C4-2B (cell line): ENCODE measurements around the gene RHO.

ENCODE experiments used
- ZFX ChIP-seq: fragments of 450-650 bp; IDR thresholded peaks from 2 replicates; pipeline ENCODE4 v1.6.1; 2017
- TF ChIP-seq, protein P1 (sequence below): fragments of 450-650 bp; conservative IDR thresholded peaks from 2 replicates; pipeline ENCODE4 v1.5.1; 2017; ENCODE audit warnings: mild to moderate bottlenecking

DNA sequence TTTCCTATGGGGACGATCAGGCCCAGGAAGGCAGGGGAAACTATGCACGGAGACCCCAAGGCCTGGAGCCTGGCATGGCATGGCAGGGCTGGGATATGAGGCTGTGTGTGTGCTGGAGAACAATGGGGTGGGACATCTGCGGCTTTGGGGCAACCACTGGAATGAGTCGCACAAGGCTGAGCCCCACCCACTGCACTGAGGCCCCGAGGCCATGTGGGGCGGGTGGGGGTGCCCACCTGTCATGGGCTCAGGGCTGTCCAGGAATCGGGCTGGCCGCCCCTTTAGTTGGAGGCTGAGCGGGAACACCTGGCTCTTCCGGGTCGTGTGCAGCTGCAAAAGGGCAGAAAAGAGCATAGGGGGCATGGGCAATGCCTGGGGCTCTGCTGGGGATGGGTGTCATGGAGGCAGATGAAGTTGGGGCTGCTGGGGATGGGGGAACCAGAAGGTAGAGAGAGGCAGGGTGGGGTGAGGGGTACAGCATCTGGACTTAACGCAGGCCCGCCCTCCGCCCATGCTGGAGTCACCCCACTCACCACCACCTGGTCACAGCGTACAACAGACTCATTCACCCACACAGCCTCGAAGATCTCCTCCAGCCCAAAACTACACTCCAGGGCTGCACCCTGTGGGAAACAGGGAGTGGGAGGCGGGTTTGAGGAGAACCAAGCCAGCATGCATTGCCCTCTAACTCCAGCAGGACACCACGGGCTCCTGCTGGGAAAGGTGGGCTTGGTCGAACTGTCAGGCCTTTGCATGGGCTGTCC, 47.0 kb downstream of the RHO start:
- TF ChIP-seq, protein P1, sequence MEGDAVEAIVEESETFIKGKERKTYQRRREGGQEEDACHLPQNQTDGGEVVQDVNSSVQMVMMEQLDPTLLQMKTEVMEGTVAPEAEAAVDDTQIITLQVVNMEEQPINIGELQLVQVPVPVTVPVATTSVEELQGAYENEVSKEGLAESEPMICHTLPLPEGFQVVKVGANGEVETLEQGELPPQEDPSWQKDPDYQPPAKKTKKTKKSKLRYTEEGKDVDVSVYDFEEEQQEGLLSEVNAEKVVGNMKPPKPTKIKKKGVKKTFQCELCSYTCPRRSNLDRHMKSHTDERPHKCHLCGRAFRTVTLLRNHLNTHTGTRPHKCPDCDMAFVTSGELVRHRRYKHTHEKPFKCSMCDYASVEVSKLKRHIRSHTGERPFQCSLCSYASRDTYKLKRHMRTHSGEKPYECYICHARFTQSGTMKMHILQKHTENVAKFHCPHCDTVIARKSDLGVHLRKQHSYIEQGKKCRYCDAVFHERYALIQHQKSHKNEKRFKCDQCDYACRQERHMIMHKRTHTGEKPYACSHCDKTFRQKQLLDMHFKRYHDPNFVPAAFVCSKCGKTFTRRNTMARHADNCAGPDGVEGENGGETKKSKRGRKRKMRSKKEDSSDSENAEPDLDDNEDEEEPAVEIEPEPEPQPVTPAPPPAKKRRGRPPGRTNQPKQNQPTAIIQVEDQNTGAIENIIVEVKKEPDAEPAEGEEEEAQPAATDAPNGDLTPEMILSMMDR = no peak
- TF ChIP-seq ZFX = no peak
